Measurements from ENCODE around the gene NACC2.

DNA sequence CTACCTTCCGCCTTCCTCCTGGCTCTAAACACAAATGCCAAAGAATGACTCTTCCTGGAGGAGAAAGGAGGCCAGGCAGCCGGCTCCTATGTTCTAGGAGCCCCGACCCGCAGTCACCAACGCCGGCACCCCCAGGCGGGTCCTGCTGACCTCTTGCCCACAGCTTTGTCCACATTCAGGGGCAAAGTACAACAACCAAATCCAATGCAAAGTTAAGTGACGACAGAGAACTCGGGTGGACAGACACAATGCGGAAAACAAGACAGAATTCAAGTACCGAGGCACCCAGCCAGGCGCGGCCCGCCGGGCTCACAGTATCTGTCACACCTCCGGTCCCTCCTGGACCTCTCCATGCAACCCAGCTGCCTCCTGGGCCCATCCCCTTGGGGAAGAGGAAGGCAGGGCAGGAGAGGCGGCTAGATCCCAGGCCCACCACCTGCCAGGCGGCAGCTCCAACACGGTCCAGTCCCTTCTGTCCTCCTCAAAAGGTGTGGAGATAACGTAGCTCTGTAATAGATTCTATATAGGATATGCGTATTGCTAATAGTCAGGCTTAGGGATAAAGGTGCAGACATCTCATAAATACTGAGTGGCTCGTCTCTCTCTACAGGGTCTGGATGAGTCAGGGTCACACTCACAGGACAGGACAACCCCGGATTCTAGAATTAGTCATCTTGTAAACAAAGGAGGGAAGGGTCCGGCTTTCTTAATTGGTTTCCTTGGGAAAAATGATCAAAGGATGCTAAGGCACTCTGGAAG is 87.0 kb downstream of the NACC2 start:
- TF ChIP-seq, protein P1, sequence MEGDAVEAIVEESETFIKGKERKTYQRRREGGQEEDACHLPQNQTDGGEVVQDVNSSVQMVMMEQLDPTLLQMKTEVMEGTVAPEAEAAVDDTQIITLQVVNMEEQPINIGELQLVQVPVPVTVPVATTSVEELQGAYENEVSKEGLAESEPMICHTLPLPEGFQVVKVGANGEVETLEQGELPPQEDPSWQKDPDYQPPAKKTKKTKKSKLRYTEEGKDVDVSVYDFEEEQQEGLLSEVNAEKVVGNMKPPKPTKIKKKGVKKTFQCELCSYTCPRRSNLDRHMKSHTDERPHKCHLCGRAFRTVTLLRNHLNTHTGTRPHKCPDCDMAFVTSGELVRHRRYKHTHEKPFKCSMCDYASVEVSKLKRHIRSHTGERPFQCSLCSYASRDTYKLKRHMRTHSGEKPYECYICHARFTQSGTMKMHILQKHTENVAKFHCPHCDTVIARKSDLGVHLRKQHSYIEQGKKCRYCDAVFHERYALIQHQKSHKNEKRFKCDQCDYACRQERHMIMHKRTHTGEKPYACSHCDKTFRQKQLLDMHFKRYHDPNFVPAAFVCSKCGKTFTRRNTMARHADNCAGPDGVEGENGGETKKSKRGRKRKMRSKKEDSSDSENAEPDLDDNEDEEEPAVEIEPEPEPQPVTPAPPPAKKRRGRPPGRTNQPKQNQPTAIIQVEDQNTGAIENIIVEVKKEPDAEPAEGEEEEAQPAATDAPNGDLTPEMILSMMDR (conservative IDR thresholded peaks at IDR 0.05; ENCODE audit: low read length): no peak
- no peak for TF ChIP-seq EZH2phosphoT487 (IDR thresholded peaks at IDR 0.05; ENCODE audit: borderline replicate concordance)
